ENCODE measurements around the gene CPXM1.

Gene CPXM1

DNA sequence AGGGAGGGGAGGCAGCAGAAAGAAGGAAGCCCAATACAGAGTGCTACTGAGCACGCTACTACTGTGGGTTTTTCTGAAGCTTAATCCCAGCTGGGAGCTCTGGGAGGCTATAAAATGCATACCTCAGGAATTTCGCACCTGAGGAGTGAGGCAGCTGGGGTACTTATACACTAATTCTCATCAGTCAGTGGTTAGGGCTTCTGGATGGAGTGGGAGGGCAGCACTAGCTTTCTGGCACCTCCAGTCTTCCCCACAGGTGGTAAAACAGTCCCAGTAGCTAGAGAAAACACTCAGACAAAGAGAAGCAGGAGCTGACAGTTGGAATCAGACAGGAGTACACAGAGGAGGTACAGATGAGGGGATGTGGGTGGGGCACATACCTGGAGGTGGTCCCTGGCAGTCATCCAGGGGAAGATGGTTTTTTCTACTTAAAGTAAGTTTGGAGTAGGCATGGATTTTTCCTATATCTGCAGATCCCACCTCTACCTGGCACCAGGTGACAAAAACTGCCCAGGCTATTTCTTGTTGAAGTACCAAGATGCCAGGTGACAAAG is 37.8 kb downstream of the CPXM1 start:
- DNase-seq: no peak

DNA sequence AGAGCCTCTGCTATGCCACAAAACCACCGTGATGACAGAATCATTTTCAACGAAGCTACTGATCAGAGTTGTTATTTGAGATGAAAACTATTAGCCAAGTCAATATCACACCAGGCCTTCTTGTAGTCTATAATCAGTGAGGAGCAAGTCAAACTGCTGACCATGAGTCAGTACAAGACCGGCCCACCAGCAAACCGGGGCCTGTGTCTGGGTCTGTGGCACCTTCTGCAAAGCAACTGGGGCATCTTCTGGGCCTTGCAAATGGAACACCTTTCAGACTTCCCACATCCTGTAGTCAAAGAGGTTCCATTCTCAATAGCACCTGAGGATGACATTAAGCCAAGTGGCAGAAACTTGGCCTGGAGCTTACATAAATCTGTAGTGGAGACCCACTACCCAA is 38.5 kb downstream of the CPXM1 start:
- DNase-seq: no peak

DNA sequence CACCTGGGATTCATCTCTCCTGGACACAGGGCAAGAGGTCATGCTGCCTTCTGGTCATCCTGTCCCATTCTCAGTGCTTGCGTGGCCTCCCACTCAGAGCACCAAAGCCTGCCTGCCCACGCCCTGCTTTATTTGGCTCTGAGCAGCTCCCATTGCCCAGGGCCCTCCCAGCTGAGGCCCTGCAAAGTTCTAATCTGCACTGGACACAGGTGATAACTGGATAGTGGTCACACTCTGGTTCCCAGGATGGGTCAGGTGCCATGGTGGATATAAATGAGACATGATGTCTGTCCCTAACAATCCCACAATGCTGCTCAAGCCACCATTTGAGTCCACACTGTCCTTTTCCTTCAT is 39.5 kb downstream of the CPXM1 start:
- no peak for DNase-seq

DNA sequence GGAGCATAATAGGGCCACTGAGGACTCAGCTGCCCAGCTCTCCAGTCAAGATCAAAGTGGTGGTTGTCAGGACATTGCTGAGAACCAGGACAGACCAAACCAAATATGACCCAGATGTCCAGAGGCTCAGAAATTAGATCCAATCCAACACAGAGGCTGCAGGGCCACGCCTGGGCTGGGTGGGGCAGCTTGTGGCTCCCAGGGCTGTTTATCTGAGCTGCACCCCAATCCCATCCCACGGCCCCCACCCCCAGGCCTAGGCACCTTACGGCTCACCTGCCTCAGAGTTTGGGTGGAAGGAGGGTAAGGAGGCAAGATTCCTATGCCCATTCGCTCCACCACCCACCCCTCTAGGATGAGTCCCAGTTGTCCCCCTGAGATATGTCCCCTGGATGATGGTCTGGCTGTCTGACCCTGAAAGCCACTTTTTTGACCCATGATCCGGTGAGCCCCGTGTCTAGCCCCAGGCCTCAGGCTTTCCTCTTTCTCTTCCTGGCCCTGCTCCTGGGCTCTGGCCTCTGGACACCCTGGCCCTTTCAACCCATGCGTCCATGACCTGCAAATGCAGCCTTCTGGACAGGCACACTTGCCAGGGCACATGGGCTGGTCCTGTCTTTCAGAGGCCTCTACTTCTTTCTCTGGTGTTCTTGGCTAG is 40.0 kb downstream of the CPXM1 start:
- no peak for DNase-seq

DNA sequence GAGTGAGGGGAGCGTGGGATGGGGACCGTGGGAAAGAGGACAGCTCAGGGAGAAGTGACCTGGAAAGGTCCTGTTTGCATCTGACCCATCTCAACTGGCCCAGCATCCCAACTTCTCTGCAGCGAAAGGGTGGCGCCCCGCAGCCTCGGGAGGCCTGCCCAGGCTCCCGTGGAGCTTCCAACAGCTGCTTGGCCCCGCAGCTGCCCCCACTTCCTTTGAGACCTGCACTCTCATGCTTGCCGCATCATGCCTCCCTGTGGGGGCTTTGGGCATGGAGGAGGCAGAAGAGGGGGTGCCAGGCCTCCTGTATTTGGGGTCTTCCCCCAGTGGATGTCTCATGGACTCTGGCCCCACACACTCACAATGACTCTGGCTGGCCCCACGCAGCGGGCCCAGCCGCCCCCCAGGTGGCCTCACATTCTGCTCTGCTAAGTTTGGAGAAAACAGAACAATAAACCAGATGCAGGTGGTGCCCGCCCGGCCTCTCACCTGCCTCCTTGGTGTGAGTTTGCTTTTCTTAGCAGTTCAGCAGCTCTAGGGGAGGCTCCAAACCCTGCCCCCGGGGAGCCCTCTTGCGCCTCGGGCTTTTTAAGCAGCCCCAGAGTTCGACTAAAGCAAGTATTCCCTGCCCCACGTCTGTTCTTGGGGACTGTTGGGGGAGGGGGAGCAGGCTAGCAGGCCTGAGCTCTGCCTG is 40.7 kb downstream of the CPXM1 start:
- DNase-seq: no peak

DNA sequence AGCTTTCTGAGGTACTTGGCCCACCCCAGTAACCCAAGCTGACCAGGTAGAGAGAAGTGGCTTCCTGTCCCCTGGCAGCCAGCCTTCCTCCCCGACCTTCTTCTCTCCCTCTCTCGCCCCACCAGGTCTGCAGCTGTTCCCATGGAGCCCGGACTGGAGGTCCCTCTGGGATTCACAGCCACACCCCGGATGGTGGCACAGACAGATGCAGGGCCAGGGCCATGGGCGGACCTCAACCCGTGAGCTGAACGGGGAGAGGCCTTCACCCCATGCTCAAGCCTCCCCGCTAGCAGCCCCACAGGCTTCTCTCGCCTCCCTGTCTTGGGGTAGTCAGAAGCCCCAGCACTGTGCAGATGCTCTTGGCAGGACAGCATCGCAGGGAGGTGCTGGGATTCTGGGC is 41.3 kb downstream of the CPXM1 start:
- DNase-seq: no peak

DNA sequence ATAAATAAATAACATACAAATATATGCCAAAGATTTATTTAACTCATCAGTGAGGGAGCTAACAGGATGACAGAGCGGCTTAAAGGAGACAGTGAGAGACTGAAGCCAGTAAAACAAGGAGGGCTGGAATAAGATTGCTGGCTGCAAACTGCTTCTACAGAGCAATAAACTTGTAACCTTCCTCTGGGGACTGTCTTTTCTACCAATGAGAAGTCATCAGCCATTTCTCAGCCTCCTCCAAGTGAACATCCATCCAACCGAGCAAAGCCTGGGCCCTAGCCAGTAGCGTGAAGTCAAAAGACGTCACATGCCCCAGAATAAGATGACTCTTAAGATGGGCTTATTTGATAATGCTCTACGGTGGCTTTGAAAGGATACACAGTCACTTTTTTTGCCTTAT is 42.5 kb downstream of the CPXM1 start:
- no peak for DNase-seq

DNA sequence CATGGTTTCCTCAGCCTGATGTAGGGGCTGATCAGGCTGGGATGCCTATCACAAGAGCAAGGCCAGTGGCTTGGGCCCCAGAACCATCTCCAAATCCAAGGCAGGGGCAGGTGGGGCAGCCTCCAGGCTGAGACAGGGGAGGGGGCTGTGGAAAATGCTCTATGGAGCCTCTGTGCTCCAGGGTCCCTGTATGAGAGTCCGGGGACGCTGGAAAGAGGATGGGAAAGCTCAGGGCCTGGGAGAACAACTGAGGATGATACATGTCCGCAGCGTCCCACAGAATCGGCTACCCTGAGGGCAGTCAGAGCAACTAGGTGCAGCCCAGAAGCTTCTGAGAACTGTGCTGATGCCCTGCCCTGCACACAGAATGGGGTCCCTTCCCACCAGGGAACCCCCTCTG is 43.4 kb downstream of the CPXM1 start:
- DNase-seq: no peak

DNA sequence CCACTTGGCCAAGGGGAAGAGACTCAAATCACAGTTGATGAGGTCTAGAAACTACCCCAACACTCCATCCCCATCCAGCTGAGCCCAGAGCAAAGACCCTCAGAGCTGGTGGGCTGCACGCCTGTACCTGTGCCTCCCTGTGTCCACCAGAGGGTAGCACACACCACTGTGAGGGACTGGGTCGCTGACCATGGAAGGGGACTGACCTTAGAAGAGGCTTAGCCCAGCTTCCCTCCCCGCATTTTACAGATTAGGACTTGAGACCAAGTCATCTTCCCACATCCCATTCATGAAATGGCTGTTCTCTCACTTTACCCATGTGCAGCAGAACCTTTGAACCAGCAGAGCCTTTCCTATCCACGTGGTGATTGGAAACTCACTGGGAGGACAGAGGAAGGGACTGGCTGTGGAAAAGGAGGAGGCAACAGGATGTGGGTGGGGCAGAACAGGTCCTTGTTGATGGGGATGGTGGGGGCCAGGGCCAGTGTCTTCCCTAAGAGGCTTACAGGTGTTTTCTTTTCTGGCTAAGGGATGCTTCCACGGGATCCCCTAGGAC is 44.3 kb downstream of the CPXM1 start:
- DNase-seq: no peak

DNA sequence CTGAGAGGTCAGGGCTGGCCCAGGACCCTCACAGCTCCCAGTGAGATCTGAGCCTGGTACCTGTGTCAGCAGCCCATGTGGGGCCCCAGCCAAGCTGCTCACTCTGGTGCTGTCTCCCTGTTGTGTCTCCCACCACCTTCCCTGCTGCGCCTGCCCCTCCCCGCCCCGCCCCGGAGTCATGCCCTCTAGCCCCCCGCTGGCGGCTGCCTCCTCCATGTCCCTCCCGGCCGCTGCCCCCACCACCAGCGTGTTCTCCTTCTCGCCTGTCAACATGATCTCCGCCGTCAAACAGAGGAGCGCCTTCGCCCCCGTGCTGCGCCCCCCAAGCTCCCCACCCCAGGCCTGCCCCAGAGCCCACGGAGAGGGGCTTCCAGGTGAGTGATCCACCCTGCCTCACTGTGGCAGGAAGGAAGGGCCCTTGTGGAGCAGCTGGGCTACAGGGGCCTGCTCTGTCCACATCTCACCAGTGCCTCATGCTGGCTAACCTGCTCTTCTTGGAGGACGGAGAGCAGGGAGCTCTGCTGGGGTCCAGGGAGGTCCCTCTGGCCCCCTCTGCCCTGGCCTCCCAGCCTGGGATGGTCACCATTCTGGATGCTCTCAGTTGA is 44.9 kb downstream of the CPXM1 start:
- no peak for DNase-seq

DNA sequence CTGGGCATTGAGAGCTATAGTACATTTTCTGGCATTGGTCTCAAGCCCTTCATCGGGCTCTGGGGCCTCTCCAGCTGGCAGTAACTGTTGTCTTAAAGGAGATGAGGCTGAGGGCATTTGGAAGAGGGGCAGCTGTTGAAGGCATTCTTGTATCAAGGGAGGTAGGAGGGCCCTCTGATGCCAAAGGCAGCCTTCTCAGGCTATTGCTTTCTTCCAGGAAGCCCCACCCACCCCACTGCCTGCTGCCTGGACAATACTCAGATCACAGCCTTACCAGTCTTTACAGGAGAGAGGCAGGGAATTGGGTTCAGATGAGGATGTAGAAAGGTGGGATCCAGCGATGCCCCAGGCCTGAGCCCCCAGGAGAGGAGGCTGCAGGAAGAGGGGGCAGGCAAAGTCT is 46.0 kb downstream of the CPXM1 start:
- no peak for DNase-seq

DNA sequence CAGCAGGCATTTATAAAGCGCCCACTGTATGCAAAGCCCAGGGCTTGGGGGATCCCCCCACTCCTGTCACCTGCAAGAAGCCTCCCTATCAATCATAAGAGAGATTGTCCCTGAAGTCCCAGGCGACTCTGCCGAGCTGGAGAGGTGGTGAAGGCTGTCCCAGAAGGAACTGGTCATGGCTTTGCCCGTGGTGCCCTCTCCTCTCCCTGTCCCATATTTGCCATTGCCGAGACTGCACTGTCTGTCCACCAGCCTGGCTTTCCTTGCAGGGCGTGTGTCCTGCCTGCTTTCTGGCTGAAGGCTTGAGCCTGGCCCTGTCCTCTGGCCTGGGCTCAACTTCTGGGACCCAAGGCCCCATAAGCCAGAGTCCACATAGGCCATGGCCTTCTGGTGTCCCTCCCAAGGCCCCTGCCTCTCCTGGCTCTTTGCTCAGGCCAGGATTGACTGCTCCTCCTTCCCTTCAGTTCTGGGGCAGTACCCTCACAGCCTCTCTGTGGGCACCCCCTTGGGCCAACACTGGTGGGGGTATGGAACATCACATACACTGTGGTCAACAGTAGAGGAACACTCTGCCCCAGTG is 46.9 kb downstream of the CPXM1 start:
- DNase-seq: no peak

DNA sequence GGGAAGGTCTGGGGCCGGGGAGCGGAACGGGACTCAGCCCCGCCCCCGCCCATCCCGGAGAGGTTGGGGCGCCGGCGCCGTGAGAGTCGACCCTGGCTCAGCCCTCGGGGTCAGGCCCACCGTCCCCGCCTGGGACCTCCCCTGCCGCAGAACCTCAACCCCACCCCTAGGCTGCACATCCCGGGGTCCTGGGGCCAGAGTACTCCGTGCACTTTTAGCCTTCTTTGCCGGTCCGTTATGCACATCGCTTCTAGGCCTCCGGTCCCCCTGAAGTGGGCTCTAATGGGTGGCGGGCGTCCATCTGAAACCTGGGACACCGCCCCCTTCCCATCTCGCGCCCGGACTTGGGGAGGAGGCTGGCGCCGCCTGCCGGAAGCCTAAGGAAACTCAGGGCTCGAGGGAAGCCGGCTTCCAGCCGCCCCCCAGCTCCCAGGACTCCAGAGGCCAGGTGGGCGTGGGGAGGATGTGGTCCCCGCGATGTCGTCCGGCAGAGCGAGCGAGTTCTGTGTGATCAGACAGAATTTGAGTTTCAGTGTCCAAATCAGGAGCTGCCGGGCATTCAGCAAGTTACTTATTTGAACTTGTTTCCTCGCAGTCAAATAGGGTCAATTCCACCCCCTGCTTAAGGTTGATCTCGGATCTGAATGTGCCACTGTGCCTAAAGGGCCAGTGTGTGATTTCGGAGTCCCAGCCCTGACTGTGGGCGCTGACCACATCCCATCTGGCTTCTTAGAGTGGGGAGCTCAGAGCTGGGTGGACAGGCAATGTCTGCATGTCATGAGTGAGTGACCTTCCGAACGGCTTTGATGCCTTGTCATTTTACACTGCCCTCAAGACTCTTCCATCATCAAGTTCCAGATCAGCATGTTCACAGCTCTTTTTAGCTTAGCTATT is 47.6 kb downstream of the CPXM1 start:
- peak in 1 of 2 experiments; percentile 29 for DNase-seq

DNA sequence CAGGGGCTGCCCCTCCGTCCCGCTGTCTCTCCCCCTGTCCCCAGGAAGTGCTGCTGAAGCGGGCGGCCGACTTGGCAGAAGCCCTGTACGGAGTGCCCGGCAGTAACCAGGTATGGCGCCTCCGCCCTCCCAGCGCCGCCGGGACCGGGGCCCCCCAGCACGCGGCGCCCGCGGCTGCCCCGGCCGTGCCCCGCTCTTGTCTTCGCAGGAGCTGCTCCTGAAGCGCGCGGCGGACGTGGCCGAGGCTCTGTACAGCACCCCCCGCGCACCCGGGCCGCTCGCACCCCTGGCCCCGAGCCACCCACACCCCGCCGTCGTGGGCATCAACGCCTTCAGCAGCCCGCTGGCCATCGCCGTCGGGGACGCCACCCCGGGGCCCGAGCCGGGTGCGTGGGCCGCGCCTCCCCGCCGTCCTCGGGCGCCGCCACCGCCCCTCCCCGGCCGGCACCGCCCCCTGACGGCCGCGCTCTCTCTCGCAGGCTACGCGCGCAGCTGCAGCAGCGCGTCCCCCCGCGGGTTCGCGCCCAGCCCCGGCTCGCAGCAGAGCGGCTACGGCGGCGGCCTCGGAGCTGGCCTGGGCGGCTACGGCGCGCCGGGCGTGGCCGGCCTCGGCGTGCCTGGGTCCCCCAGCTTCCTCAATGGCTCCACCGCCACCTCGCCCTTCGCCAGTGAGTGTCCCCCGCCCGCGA is 48.4 kb downstream of the CPXM1 start:
- peak; percentile 37 to 54 for DNase-seq

DNA sequence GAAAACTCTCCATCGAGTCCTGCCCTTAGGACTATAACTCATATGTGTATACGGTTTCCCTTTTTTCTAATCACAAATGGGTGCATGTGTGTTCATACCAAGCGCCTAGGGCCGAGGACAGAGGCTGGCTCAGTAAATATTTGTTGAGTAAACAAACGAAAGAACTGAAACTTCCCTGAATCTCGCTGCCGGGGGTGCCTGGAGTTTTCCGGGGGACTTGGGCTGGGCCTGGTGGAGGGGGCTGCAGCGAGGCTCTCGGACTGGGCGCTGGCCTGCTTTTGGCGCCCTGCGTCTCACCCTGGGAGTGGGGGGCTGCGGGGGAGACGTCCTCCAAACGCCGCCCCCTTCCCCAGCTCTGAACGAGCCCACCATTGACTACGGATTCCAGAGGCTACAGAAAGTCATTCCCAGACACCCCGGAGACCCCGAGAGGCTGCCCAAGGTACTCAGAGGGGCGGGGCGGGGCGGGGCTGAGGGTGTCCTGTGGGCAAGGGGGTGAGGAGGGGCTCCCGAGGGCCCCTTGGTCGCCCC is 49.0 kb downstream of the CPXM1 start:
- DNase-seq: no peak

DNA sequence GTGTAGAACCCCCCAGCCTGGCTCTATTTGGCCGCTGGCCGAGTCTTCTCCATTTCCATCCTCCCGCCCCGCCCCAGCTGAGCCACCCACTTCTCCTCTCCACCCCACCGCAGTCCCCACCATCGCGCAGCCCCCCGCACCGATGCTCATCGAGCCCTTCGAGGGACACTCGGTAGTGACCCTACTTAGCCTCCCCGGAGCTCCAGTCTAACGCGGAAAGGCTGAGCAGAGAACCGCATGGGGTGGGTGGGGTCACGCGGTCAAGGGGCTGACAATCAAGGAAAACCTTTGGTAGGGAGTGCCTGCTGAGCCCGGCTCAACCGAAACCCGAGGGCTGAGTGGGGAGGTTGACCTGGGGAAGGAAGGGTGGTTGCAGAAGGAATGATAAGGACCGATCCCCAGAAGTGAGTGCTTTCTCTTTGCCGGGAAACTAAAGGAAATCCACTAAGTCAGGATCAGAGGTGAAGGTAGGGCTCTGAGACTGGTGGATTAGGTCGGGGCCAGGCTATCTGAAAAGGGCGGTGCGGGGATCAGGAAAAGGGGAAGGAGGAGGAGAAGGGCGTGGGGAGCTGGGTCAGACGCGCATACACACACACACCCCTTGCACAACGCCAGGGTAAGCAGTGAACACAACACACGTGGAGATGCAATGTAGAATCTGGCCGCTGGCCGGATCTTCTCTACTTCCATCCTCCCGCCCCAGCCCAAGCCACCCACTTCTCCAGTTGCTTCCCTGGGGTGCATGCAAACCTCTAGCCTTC is 49.8 kb downstream of the CPXM1 start:
- no peak for DNase-seq

DNA sequence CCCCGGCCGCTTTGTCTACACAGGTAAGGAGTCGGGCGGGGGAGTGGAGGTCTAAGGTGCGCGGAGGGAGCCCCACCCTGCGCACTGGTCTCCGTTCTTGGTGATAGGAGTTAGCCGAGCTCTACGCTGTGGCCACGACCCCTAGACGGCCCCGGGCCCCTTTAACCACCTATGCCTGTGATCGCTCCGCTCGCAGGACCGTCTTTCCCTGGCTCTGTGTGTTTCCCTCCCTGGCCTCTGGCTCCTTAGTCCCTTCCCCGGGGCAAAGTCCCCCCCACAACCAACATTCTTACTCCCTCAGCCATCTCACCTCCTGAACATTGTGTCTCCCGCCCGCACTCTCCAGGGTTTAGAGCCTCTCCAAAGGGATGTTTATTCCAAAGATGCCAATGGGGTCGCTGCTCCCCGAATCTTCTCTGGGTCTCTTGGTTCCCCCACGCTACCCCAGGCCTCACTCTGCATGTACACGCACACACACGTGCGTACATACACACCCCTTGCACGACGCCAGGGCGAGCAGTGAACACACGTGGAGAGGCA is 50.4 kb downstream of the CPXM1 start:
- no peak for DNase-seq

DNA sequence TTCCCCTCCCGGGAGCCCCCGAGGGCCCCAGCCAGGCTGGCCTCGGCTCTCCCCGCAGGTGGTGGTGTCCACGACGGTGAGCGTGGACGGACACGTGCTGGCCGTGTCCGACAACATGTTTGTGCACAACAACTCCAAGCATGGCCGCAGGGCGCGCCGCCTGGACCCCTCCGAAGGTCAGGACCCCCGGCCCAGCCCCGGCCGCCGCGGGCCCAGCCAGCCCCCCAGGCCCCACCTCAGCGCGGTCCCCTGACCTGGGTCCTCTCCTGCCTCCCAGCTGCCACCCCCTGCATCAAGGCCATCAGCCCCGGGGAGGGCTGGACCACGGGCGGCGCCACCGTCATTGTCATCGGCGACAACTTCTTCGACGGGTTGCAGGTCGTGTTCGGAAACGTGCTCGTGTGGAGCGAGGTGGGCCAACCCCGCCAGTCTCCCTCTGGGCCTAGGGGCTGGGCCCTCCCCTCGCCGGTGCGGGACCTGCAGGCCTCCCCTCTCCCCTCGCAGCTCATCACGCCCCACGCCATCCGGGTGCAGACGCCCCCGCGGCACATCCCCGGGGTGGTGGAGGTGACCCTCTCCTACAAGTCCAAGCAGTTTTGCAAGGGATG is 51.0 kb downstream of the CPXM1 start:
- no peak for DNase-seq

DNA sequence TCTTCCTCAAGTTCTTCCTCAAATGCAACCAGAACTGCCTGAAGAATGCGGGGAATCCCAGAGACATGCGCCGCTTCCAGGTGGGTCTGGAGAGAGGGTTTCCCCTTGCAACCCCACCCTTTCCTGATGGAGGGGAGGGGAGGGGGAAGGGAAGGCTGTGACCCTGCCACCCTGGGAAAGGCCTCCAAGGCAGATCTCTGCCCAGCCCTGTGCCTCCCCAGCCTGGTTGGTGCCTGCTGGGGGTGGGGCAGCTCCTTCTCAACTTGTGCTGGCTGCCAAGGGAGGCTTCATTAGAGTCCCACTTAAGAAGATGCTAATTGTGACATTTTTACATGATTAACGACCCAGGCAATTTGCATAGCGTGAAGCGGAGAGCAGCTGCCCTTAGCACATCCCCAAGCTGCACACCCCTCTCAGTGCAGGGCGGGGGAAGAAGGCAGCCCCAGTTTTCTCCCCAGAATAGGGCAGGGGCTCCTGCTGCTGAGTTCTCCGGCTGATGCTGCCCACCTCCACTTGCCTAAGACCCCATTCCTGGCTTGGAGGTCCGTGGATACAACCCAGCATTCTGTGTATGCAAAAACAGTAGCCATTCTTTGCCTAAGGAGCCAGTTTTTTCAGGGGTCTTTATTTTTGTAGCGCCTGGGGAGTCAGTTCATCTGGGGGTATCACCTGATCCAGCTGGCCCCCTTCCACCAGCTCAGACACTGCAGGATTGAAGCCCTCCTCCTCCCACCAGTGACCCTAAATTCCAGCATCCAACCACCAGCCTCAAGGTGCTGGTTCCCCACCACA is 51.7 kb downstream of the CPXM1 start:
- DNase-seq: no peak

All from stimulated activated CD4-positive, alpha-beta T cell treated with anti-CD3 and anti-CD28 coated beads, Interleukin-4, amount 100 ng/mL, for 4 hours (primary cell).